Measurements from ENCODE around the gene PEX11G. TPM values are rescaled to one million over a fixed set of nuclear protein-coding genes. Genes with fewer than 3 reads are reported as not detected.

The PEX11G gene
- total and polyA plus RNA-seq, 9 of the 15 experiments (the other 6 are each of a cell fraction or from before 2014, with no cell fraction given): 0.07 to 3.2 (median 0.70) TPM; not detected in 1

DNA sequence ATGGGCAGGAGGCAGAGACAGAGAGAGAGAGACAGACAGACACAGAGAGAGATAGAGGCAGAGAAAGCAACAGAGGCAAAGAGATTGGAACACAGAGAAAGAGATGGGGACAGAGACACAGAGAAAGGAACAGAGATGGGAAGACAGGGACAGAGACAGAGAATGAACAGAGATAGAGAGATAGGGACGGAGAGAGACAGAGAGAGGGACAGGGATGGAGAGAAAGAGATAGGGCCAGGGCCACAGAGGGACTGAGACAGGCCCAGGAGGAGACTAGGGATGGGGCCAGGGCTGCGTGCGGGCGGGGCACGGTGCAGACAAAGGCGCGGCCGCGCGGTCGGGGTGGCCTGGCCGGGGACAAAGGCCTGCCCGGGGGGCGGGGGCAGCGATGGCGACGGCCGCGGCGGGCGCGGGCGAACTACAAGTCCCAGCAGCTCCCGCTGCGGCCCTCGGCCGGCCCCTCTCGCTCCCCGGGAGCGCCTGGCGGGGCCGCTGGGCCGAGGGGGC lies 26.9 kb upstream of the PEX11G start, which contains the start of gene ZNF358 (continued):
- no peak for TF ChIP-seq HIVEP1 (CRISPR knock-in tag; IDR thresholded peaks at IDR 0.05)
- no peak for TF ChIP-seq MCM2 (IDR thresholded peaks at IDR 0.05; ENCODE audit: low read depth)
- 0 out of 4 replicates have a peak, but pooled peaks of 1 of the 2 experiments have one; percentile 49 for TF ChIP-seq KDM1A (IDR thresholded peaks at IDR 0.05)
- no peak for TF ChIP-seq E2F1 (CRISPR knock-in tag; IDR thresholded peaks at IDR 0.05)
- TF ChIP-seq, protein P1, sequence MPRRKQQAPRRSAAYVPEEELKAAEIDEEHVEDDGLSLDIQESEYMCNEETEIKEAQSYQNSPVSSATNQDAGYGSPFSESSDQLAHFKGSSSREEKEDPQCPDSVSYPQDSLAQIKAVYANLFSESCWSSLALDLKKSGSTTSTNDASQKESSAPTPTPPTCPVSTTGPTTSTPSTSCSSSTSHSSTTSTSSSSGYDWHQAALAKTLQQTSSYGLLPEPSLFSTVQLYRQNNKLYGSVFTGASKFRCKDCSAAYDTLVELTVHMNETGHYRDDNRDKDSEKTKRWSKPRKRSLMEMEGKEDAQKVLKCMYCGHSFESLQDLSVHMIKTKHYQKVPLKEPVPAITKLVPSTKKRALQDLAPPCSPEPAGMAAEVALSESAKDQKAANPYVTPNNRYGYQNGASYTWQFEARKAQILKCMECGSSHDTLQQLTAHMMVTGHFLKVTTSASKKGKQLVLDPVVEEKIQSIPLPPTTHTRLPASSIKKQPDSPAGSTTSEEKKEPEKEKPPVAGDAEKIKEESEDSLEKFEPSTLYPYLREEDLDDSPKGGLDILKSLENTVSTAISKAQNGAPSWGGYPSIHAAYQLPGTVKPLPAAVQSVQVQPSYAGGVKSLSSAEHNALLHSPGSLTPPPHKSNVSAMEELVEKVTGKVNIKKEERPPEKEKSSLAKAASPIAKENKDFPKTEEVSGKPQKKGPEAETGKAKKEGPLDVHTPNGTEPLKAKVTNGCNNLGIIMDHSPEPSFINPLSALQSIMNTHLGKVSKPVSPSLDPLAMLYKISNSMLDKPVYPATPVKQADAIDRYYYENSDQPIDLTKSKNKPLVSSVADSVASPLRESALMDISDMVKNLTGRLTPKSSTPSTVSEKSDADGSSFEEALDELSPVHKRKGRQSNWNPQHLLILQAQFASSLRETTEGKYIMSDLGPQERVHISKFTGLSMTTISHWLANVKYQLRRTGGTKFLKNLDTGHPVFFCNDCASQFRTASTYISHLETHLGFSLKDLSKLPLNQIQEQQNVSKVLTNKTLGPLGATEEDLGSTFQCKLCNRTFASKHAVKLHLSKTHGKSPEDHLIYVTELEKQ (CRISPR knock-in tag; IDR thresholded peaks at IDR 0.05): no peak
- 0 out of 2 replicates have a peak, but pooled peaks have one; percentile 43 for TF ChIP-seq NBN (IDR thresholded peaks at IDR 0.05; ENCODE audit: low read depth)
- TF ChIP-seq ARID1B (IDR thresholded peaks at IDR 0.05): peak; percentile 32; the same call in 1 of the 2 replicates
- TF ChIP-seq ZKSCAN8 (CRISPR knock-in tag; IDR thresholded peaks at IDR 0.05): no peak
- peak; percentile 69 for TF ChIP-seq ZBTB40 (IDR thresholded peaks at IDR 0.05)
- no peak for TF ChIP-seq ZBTB40 (CRISPR knock-in tag; IDR thresholded peaks at IDR 0.05)
- TF ChIP-seq DNMT1 (IDR thresholded peaks at IDR 0.05): no peak
- TF ChIP-seq ZNF512 (tag; IDR thresholded peaks at IDR 0.05): peak; percentile 84
- peak; percentile 93 for TF ChIP-seq LARP7 (IDR thresholded peaks at IDR 0.05)
- TF ChIP-seq POLR2B (IDR thresholded peaks at IDR 0.05; ENCODE audit: low read depth, partially characterized antibody): peak; percentile 27

Measured in K562 (cell line).